Left ventricle myocardium inferior (tissue), 1 donor: Measurements from ENCODE around the gene CDK16. TPM values are rescaled to one million over a fixed set of nuclear protein-coding genes. Genes with fewer than 3 reads are reported as not detected.

Experiments
- DNase-seq: peaks from one replicate; pipeline ENCODE4 v3.0.0-alpha.2; 2020
- H3K27ac ChIP-seq: fragments of 200-600 bp; replicated peaks from 2 replicates; pipeline ENCODE4 v1.8.0; 2021
- H3K27me3 ChIP-seq: fragments of 200-600 bp; 2 replicates; pipeline ENCODE4 v1.8.0; 2021; ENCODE audit warnings: low read depth
- H3K36me3 ChIP-seq: fragments of 200-600 bp; 2 replicates; pipeline ENCODE4 v1.8.0; 2021
- H3K4me1 ChIP-seq: fragments of 200-600 bp; 2 replicates; pipeline ENCODE4 v1.8.0; 2021
- H3K4me3 ChIP-seq: fragments of 200-600 bp; 2 replicates; pipeline ENCODE4 v1.8.0; 2021; ENCODE audit warnings: mild to moderate bottlenecking, moderate library complexity
- H3K9me3 ChIP-seq: fragments of 200-600 bp; replicated peaks from 2 replicates; pipeline ENCODE4 v1.8.0; 2021
- intact Hi-C: fragments of 100-400 bp; cut with micrococcal nuclease; formaldehyde crosslinking; loops from one replicate; pipeline ENCODE4 v1.11.0; 2022
- total RNA-seq: library from RNA; stranded (reverse); fragmentation: NEBNext Ultra II Directional; extraction: Animal tissue kit (Norgen Biotek cat#: 25700); gene quantifications from one replicate; pipeline ENCODE4 v1.2.1, GENCODE V29; 2021
- TF ChIP-seq, protein P1 (sequence below): fragments of 200-600 bp; IDR thresholded peaks from 2 replicates; pipeline ENCODE4 v1.8.0; 2021; ENCODE audit warnings: antibody characterized with exemption, mild to moderate bottlenecking, borderline replicate concordance
- donor health status: DM: no; HTN: yes; CAD: no; lungs with severe emphysema.

CDK16 gene
- total RNA-seq, 1 donor from 2014 or later: 120 TPM

DNA sequence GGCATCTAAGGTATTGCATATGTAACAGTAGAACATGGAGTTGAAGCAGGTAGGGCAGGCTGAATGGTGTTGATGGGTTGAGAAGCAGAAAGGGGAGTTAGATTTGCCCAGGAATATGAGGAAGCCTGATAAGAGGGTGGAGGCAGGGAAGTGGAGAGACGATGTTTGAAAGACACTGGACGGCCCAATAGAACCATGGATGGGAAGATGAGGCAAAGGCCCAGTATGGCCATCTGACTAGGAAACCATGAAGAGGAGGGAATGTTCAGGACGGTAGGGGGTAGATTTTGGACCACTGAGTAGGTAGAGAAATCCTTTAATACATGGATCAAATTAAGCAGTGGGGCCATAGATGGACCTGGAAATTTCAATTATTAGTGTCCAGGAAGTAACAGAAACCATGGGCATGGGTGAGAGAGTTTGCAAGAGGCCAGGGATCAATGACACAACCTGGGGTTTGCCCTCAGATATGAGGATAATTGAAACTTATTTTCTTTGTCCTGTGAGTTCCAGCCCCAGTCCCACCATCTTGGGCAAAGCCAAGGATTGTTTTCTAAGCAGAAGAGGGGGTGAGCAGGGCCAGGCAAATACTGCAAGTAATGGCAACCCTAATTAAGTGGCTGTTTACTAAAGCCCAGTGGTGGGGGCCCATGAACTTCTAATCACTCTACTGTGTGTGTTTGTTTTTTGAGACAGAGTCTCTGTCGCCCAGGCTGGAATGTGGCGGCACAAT, 11.8 kb downstream of the CDK16 start:
- Histone ChIP-seq H3K27me3 (no peaks in the 10 kb centered on the region), H3K27ac (no peak overlapping the region), H3K36me3 (peaks cover 32% of the 10 kb centered on the region), H3K4me3 (no peak overlapping the region), H3K4me1 (peaks cover 9% of the 10 kb centered on the region), H3K9me3 (no peaks in the 10 kb centered on the region)
- intact Hi-C loops: no loop called here
- TF ChIP-seq, protein P1, sequence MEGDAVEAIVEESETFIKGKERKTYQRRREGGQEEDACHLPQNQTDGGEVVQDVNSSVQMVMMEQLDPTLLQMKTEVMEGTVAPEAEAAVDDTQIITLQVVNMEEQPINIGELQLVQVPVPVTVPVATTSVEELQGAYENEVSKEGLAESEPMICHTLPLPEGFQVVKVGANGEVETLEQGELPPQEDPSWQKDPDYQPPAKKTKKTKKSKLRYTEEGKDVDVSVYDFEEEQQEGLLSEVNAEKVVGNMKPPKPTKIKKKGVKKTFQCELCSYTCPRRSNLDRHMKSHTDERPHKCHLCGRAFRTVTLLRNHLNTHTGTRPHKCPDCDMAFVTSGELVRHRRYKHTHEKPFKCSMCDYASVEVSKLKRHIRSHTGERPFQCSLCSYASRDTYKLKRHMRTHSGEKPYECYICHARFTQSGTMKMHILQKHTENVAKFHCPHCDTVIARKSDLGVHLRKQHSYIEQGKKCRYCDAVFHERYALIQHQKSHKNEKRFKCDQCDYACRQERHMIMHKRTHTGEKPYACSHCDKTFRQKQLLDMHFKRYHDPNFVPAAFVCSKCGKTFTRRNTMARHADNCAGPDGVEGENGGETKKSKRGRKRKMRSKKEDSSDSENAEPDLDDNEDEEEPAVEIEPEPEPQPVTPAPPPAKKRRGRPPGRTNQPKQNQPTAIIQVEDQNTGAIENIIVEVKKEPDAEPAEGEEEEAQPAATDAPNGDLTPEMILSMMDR: no peak
- DNase-seq: no peak

DNA sequence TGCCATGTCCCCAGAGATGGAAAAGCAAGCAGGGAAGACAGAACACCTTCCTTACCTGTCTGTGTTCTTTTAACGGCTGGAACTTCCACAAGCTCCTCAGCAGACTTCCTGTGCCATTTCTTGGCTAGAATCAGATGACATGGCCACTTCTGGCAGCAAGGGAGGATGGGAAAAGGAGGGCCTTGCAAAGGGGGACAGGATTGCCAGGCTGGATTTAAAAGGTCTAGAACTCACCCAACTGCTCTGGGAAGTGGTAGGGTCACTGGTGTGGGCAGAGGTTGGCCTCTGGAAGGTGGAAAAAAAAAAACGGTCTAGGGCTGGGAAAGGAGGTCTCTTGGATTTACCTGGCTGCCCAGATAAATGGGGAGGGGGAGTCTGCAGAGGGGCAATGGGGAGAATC, 12.7 kb downstream of the CDK16 start:
- TF ChIP-seq, protein P1: no peak
- no peak overlapping the region for H3K4me3 ChIP-seq
- intact Hi-C loops: no loop called here
- H3K36me3 ChIP-seq: peaks cover 23% of the 10 kb centered on the region
- peaks cover 14% of the 10 kb centered on the region for H3K4me1 ChIP-seq
- no peaks in the 10 kb centered on the region for H3K27me3 ChIP-seq
- no peaks in the 10 kb centered on the region for H3K9me3 ChIP-seq
- no peak overlapping the region for H3K27ac ChIP-seq
- DNase-seq: no peak

DNA sequence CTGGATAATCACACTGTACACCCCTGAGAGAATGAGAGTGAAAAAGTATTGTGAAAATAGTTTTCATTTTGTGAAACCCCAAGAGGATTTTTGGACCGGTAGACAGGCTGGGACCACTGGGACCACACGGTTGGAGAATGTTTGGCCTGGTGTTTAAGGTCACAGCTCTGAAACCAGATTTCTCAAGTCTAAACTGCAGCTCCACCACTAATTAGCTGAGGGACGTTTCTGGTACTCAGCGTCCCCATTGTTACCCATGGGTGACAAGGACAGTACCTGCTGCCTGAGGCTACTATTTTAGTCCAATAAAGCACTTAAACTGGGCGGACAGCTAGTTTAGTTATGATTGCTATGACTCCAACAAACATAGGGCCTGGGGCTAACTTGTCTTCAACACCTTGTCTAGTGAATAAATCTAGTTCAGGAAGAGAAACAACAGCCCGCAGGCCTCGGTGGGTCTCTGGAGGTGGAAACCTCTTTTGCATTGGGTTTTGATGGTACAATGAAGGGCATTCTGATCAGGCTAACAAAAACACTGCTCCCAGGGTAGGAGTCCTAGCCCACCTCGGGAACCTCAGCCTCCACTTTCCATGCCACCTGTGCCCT, 13.8 kb downstream of the CDK16 start:
- no peak for DNase-seq
- Histone ChIP-seq H3K4me1 (peaks cover 19% of the 10 kb centered on the region), H3K9me3 (no peaks in the 10 kb centered on the region), H3K27ac (peak overlapping the region; percentile 94), H3K36me3 (peaks cover 14% of the 10 kb centered on the region), H3K4me3 (peak overlapping the region; percentile 74), H3K27me3 (no peaks in the 10 kb centered on the region)
- intact Hi-C loops: no loop called here
- TF ChIP-seq, protein P1: no peak

DNA sequence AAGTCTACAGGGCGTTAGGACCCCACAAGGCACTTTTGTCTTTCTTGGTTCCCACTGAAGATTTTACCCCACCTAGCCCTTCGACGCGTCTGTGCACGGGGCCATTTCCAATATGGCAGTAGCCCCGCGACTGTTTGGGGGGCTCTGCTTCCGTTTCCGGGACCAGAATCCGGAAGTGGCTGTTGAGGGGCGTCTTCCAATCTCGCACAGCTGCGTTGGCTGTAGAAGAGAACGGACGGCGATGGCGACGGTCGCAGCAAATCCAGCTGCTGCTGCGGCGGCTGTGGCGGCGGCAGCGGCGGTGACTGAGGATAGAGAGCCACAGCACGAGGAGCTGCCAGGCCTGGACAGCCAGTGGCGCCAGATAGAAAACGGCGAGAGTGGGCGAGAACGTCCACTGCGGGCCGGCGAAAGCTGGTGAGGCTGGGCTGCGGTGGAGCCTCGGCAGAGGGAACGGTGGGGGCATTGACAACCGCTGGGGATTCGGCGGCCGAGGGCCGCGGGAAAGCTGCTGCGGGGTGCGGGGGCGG, 14.4 kb downstream of the CDK16 start, which contains the start of gene USP11:
USP11 (plus strand) TSS at position 207 of the 530 bp plus-strand sequence; CDS start at position 242, 35 bp downstream.
- DNase-seq: no peak

DNA sequence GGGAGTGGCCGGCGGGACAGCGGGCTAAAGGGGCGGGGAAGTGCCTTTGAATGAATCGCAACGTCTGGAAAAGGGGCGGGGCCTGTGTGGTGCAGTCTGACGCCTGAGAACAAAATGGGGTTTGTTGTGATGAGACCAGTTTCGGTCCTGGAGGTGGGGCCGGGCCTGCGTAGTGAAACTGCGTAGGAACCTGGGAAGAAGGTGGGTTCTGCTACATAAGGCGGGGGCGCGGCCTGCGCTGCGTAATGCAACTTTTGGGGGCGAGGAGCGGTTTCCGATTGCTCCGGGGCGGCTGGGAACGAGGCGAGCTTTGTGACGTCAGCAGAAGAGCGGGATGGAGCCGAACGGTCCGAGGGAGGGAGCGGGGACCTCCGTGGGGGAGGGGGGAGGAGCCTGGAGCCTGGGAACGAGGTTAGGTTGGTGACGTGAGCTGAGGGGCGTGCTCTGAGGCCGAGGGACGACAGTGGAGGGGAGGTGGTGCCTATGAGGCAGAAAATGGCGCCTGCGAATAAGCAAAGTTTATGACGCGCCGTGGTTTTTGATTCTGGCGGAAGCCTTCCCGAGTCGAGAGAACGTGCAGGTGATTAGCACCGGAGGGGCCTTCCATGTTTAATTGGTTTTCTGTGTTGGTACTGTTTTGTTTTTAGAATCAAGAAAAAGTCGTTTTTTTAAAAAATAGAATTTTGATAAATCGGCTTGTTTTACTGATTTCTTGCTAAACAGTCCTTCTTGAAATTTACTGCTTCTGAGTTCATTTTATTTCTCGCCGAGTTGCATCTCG, 15.0 kb downstream of the CDK16 start:
- intact Hi-C loops: no loop called here
- Histone ChIP-seq H3K36me3 (peaks cover 9% of the 10 kb centered on the region), H3K27me3 (no peaks in the 10 kb centered on the region), H3K27ac (peak overlapping the region; percentile 94), H3K9me3 (no peaks in the 10 kb centered on the region), H3K4me3 (peak overlapping the region; percentile 74), H3K4me1 (peaks cover 20% of the 10 kb centered on the region)
- DNase-seq: peak; percentile 93
- TF ChIP-seq, protein P1: no peak

More for the DNA sequence above, 14.4 kb downstream of the CDK16 start, which contains the start of gene USP11:
- TF ChIP-seq, protein P1: no peak
- H3K27ac ChIP-seq: peak within 1 kb of the TSS; percentile 94
- peaks cover 14% of the 10 kb centered on the region for H3K36me3 ChIP-seq
- H3K9me3 ChIP-seq: no peaks in the 10 kb centered on the region
- intact Hi-C loops: no loop called here
- H3K4me1 ChIP-seq: peaks cover 20% of the 10 kb centered on the region
- peak within 1 kb of the TSS; percentile 74 for H3K4me3 ChIP-seq
- H3K27me3 ChIP-seq: no peaks in the 10 kb centered on the region
